Fibroblast of gingiva (primary cell): Measurements from ENCODE around the gene NR6A1.

Experiments
- DNase-seq: peaks from one replicate; pipeline ENCODE4 v3.0.0-alpha.2; 2011; ENCODE audit warnings: low read depth

NR6A1 gene

GRCh38 chr9:124470306-124470705, 300.8 kb downstream of the NR6A1 start:
- DNase-seq: no peak

DNA sequence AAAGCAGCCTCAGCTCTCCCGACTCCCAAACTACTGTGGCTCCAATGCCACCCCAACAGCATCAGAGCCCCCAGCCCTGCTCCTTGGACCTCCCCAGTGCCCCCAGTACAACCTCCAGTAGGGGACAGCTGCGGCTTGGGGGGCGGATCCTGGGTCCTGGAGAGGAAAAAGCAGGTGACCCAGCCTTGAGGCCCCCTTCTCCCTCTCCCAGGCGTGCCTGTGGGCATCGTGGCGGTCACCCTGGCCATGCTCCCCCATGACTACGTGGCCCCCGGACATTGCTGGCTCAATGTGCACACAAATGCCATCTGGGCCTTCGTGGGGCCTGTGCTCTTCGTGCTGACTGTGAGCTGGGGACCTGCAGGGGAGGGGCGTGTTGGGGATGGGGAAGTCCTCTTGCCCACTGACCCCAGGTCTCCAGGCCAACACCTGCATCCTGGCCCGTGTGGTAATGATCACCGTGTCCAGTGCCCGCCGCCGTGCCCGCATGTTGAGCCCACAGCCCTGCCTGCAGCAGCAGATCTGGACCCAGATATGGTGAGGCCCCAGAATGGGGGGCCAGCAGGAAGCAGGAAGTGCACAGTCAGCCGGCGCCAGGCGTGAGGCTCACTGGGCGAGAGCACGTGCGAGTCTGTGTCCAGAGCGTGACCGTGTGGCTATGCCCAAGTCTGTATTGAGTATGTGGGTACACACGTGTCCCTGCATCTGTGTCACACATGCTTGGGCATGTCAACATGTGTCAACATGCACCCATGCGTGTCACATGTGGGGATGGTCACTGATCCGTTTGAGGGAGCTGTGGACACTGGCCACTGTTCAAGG, 301.9 kb downstream of the NR6A1 start:
- DNase-seq: no peak

DNA sequence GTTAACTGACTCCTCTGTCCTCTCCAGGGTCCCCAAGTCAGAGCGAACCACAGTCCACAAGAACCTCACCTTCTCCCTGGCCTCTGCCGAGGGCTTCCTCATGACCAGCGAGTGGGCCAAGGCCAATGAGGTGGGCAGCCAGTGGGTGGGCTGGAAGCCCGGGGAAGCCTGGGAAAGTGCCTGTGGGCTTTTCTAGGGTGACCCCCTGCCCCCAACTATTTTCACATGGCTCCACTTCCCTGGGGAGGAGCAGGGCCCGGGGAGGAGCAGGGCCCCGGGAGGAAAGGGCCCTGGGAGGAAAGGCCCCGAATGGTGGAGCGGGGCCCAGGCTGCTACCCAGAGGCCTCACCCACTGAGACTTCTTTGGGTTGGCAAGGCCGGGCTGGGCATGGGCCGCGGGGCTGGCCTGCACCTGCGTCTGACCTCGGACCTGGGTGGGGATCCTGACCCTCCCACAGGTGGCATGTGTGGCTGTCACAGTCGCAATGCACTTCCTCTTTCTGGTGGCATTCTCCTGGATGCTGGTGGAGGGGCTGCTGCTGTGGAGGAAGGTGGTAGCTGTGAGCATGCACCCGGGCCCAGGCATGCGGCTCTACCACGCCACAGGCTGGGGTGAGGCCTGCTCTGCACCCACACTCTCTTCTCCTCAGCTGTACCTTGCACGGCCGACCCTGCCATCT, 302.9 kb downstream of the NR6A1 start:
- DNase-seq: no peak

- no peak for DNase-seq
Measured at GRCh38 chr9:124467410-124468060, 303.6 kb downstream of the NR6A1 start.
